Skin of body (tissue), 2 donors: ENCODE results near the gene CRYBG1. TPM values are rescaled to one million over a fixed set of nuclear protein-coding genes. Genes with fewer than 3 reads are reported as not detected.

Source experiments
- DNase-seq: peaks from one replicate; lab custom pipeline; 2025; lab: John Stamatoyannopoulos, UW
- total RNA-seq: library from RNA; depleted of rRNA; stranded (reverse); fragments of >200 nt; gene quantifications from one replicate; pipeline ENCODE4 v1.2.3, GENCODE V29; 2014

Gene CRYBG1, protein sequence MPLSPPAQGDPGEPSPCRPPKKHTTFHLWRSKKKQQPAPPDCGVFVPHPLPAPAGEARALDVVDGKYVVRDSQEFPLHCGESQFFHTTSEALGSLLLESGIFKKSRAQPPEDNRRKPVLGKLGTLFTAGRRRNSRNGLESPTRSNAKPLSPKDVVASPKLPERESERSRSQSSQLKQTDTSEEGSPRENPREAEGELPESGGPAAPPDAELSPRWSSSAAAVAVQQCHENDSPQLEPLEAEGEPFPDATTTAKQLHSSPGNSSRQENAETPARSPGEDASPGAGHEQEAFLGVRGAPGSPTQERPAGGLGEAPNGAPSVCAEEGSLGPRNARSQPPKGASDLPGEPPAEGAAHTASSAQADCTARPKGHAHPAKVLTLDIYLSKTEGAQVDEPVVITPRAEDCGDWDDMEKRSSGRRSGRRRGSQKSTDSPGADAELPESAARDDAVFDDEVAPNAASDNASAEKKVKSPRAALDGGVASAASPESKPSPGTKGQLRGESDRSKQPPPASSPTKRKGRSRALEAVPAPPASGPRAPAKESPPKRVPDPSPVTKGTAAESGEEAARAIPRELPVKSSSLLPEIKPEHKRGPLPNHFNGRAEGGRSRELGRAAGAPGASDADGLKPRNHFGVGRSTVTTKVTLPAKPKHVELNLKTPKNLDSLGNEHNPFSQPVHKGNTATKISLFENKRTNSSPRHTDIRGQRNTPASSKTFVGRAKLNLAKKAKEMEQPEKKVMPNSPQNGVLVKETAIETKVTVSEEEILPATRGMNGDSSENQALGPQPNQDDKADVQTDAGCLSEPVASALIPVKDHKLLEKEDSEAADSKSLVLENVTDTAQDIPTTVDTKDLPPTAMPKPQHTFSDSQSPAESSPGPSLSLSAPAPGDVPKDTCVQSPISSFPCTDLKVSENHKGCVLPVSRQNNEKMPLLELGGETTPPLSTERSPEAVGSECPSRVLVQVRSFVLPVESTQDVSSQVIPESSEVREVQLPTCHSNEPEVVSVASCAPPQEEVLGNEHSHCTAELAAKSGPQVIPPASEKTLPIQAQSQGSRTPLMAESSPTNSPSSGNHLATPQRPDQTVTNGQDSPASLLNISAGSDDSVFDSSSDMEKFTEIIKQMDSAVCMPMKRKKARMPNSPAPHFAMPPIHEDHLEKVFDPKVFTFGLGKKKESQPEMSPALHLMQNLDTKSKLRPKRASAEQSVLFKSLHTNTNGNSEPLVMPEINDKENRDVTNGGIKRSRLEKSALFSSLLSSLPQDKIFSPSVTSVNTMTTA (N-terminal part only)
- 24.9 TPM for total RNA-seq

DNA sequence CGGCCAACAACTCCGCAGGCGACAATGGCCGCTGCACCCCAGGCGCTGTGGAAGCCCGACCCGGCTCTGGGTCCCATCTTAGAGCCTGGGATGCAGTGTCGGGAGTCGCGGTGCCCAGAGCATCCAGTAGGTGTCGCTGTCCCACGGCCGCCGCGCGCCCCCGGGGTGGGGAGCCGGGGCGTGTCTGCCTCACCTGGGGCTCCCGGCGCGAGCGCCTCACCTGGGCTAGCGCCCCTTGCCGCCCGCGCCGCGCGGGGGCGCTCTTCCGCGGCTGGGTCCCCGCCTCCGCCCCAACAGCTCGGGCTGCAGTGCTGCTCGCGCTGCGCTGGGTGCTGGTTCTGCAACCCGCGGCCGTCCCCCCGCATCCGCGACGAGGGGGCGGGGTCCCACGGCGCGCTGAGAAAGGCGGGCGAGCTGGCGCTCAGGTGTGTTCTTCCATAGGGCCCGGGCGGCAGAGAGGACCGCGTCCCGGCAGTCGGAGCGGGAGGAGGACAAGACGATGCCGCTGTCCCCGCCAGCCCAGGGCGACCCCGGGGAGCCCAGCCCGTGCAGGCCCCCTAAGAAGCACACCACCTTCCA is at the start of gene CRYBG1:
Gene CRYBG1 (plus strand): TSS at position 308 of the 579 bp plus-strand sequence. CDS start 192 bp downstream, at position 500.
- no peak for DNase-seq

DNA sequence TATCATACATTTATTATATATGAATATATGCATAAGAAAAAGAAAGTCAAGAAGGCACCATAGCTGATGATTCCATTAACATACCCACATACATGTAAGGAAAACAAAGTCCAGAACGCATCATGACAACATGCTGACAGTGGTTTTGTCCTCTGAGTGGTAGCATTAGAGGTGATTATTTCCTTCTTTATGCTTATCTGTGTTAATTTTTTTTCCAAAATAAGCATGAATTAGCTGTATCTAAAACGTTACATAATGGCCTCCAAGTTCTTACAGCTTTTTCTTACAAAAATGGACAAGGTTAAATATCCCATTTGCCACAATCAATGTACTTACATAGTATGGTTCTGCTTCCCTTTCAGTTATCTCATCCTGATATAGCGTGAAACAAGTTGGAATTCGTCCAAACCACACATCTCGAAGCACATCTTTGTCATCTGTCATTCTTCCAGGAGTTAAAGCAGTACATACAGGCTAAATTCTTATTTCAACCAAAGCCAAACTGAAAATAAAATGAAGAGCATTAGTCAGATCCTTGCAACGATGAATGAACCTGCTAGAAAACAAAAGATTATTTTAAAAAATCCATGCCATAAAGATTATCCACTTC is 44.6 kb upstream of the CRYBG1 start:
- DNase-seq: no peak

DNA sequence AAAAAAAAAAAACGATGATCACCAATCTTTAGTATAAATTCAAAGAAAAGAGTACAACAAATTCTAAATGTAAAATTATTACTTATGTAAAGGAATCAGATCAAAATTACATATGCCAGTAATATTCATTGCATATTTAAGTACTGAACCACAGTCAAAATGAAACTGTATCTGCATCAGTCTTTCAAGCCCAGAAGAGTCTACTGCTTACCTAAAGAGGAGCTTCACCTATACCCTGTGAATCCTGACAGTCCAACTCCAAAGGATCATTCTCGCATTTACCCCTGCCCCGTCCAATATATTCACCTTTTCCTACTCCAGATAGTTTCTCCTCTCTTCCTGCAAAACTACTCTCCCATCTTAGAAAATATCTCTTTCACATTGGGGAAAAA is 44.1 kb upstream of the CRYBG1 start:
- DNase-seq: no peak

GRCh38 chr6:106318061-106318460 is 42.5 kb upstream of the CRYBG1 start:
- no peak for DNase-seq

DNA sequence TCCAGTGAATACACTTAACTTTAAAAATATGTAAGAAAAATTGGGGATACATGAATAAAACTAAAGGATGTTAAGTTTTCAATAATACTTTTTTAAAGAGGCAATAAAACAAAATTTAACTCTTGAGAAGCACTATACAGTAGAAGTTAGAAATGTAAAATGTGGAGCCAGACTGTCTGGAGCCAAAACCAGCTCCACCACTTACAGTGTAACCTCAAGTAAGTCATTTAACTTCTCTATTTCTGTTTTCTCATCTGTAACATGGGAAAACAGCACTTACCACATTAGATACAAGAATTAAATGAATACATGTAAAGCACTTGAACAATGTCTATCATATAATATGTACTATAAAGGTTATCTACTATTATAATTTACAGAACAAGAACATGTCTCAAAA is 41.7 kb upstream of the CRYBG1 start:
- DNase-seq: no peak

DNA sequence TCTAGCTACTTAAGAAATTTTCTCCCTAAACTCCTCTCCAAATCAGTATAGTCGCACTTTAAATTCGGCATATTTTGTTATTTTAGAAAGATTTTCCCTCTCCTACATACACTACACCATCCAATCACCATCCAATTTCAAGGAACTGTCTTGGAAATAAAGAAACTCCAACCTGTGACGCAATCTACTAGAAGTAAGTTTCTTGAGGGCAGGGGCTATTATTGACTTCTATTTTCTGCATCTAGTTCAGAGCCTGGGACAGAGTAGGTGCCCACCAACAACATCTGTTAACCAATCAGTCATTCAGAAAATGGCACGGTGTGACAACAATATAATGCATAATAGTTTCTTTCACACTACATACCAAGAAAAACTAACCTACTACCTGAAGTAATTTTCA is 38.6 kb upstream of the CRYBG1 start:
- DNase-seq: no peak

DNA sequence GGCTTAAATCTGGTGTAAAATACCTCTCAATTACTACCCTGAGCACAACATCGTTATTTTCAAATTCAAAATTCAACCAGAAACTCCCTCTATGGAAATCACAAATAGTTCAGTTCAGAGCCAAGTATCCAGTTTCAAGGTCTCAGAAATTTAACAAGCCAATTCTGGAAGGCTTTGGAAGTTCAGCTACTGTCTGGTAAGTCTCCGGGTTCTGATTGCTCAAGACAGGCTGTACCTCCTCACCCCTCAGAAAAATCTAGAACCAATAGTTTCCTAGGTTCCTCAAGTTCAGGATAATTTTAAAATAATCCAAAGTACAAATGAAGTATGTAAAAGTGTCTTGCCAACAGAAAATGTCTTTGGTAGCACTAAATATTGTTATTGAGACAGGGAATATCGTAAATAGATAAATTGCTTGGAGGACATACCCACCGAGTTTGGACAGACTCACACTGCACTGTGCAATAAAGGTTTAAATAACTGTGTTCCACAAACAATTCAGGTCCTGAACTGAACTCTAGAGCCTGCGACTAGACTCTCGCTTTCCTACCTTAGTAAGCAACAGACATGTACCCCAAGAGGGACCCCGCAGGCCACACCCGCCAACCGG is 35.7 kb upstream of the CRYBG1 start:
- DNase-seq: no peak

DNA sequence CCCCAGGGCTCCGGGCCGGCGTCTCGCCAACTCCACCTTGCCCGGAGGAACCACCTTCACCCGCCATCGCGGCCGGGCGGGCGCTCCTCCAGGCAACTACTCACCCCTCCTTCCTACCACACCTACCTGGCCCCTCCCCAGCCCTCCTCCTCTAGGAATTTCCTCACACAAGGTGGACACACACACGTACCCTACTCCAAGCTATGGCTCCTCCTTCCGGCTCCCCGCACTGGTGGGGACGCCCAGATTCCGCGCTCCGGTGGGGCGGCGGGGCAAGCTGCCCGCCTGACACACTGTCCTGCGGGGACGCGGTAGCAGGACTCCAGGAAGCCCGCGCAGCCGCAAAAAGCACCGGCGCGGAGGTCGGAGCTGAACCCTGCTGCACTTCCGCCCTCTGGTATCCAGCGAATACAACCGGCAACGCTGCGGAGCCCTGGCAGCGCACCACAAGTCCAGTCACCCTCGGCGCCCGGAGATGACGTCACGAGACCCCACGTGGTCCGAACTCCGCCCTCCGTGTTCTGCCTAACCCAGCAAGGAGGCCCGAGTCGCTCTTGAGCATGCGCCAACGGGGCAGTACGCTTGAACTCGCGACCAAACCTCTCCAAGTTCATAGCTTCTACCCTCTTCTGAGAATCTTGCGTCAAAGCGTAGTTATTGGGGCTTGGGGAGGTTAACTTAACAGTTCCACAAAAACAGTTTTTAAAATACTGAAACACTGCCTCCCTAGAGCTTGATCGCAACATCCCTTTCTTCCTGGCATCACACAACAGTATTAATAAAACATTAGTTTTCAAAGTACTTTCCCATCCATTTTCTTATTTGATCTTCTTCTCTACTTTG is 35.0 kb upstream of the CRYBG1 start, which contains the start of gene ATG5:
Gene ATG5 (minus strand): TSS at position 425 of the 843 bp plus-strand sequence. CDS start 9,552 bp downstream, outside the sequence.
- DNase-seq: peak; percentile 97

- DNase-seq: peak; percentile 4
Measured at GRCh38 chr6:106334646-106335448, 25.7 kb upstream of the CRYBG1 start.

GRCh38 chr6:106339334-106340029 is 21.0 kb upstream of the CRYBG1 start:
- DNase-seq: peak; percentile 2

- no peak for DNase-seq
Measured at GRCh38 chr6:106347219-106347618, 13.3 kb upstream of the CRYBG1 start.

- no peak for DNase-seq
Measured at GRCh38 chr6:106356378-106356777, 4.1 kb upstream of the CRYBG1 start.

GRCh38 chr6:106359959-106360409 is 533 bp upstream of the CRYBG1 start:
- DNase-seq: no peak

- DNase-seq: no peak
Measured at GRCh38 chr6:106360989-106361430, 493 bp downstream of the CRYBG1 start.

- no peak for DNase-seq
Measured at GRCh38 chr6:106363401-106364138, 3.1 kb downstream of the CRYBG1 start.

DNA sequence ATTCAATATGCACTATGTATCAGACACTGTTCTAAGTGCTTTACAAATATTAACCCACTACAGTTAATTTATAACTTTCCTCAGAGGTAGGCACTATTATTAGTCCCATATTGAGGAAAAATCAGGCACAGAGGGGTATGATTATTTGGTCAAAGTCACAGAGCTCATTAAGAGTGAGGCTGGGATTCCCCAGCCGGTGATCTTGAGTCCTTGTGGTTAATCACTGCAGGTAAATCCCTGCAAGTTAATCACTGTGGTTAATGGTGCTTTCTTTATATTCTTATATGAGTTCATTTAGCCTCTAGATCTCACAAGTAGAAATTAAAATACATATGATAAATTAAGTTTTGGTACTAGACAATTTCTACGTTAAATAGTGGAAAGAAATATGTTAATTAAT is 9.2 kb downstream of the CRYBG1 start:
- no peak for DNase-seq

DNA sequence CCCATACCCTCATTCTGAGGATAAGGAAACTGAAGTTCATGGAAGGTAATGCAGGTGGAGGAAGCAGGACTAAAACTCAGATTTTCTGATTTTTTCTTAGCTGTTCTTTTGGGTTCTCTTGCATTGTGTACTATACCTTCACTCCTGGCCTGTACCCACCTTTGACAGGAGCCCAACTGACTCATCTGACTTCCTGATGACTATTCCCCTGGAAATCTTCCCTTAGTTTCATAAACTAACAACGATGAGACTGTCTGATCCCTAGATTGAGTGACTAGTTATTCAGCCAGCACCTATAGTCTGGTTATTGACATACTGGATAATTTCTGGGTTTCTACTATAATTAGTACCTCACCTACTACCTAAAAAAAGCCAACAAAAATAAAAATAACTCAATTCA is 10.1 kb downstream of the CRYBG1 start:
- DNase-seq: no peak
